GM12878 (cell line): ENCODE measurements around the gene BORCS5. TPM values are rescaled to one million over a fixed set of nuclear protein-coding genes. Genes with fewer than 3 reads are reported as not detected.
A peak's percentile ranks its signal among the peaks of the same experiment; 100 is the strongest.

ENCODE experiments used
- BRCA1 ChIP-seq: IDR thresholded peaks from 2 replicates; pipeline ENCODE4 v1.6.1; 2011; ENCODE audit warnings: low read depth, low read length, improper control_type of control experiment
- CEBPB ChIP-seq, 2 experiments: fragments of 150-350 bp in 1 of 2; IDR thresholded peaks; 2 replicates each; pipeline ENCODE4 v1.6.1; 2012 to 2014; ENCODE audit warnings: low read depth in 2 of 2, low read length in 2 of 2, borderline replicate concordance in 1 of 2, inconsistent platforms in 1 of 2
- CHD2 ChIP-seq: IDR thresholded peaks from 2 replicates; pipeline ENCODE4 v1.6.1; 2011; ENCODE audit warnings: low read depth, low read length, improper control_type of control experiment, borderline replicate concordance
- CREB1 ChIP-seq: IDR thresholded peaks from 2 replicates; pipeline ENCODE4 v1.6.1; 2012; ENCODE audit warnings: low read depth, mild to moderate bottlenecking, inconsistent platforms
- EGR1 ChIP-seq, 2 experiments: IDR thresholded peaks; 1 replicate in 1 of 2; 2 replicates in 1 of 2; pipeline ENCODE4 v1.6.1; 2011 to 2012; ENCODE audit warnings: low read depth in 2 of 2, low read length in 2 of 2, borderline replicate concordance in 1 of 2, mild to moderate bottlenecking in 1 of 2, moderate library complexity in 1 of 2
- ELK1 ChIP-seq: IDR thresholded peaks from 2 replicates; pipeline ENCODE4 v1.6.1; 2012; ENCODE audit warnings: low read depth, low read length, improper control_type of control experiment
- GABPA ChIP-seq: IDR thresholded peaks from 2 replicates; pipeline ENCODE4 v1.6.1; 2014; ENCODE audit warnings: antibody characterized with exemption, low read depth, mild to moderate bottlenecking, inconsistent platforms
- HDAC2 ChIP-seq: fragments of 200-600 bp; sonication (generic); IDR thresholded peaks from 2 replicates; pipeline ENCODE4 v1.6.1; 2017
- KLF5 ChIP-seq: fragments of 450-650 bp; IDR thresholded peaks from 2 replicates; pipeline ENCODE4 v1.6.1; 2014; ENCODE audit warnings: mild to moderate bottlenecking; ENCODE audit not compliant: partially characterized antibody
- MEF2B ChIP-seq: fragments of 450-650 bp; IDR thresholded peaks from 2 replicates; pipeline ENCODE4 v1.6.1; 2018; ENCODE audit warnings: mild to moderate bottlenecking, moderate library complexity; ENCODE audit not compliant: partially characterized antibody, poor library complexity, severe bottlenecking
- MTA3 ChIP-seq: IDR thresholded peaks from 2 replicates; pipeline ENCODE4 v1.6.1; 2012; ENCODE audit warnings: low read length, inconsistent platforms, borderline replicate concordance
- MYC ChIP-seq: IDR thresholded peaks from 2 replicates; pipeline ENCODE4 v1.6.1; 2011; ENCODE audit warnings: mild to moderate bottlenecking, low read length, moderate library complexity, inconsistent platforms; ENCODE audit not compliant: insufficient read depth, insufficient replicate concordance, insufficient read length, severe bottlenecking
- NR2F1 ChIP-seq: fragments of 450-650 bp; conservative IDR thresholded peaks from 2 replicates; pipeline ENCODE4 v1.6.1; 2017; ENCODE audit warnings: mild to moderate bottlenecking
- PAX5 ChIP-seq: IDR thresholded peaks from 2 replicates; pipeline ENCODE4 v1.6.1; 2011; ENCODE audit warnings: low read depth, low read length, borderline replicate concordance
- SMAD1 ChIP-seq: fragments of 450-650 bp; IDR thresholded peaks from 2 replicates; pipeline ENCODE4 v1.6.1; 2018; ENCODE audit warnings: mild to moderate bottlenecking, low read depth; ENCODE audit not compliant: partially characterized antibody
- TAF1 ChIP-seq: IDR thresholded peaks from 2 replicates; pipeline ENCODE4 v1.6.1; 2011; ENCODE audit warnings: mild to moderate bottlenecking, low read depth, low read length, borderline replicate concordance
- TCF7 ChIP-seq: IDR thresholded peaks from 2 replicates; pipeline ENCODE4 v1.6.1; 2014; ENCODE audit warnings: antibody characterized with exemption, borderline replicate concordance
- ZBTB11 ChIP-seq: fragments of 450-650 bp; formaldehyde crosslinking; IDR thresholded peaks from 2 replicates; pipeline ENCODE4 v1.5.0; 2022; ENCODE audit warnings: mild to moderate bottlenecking, missing genetic modification characterization
- ZNF274 ChIP-seq: IDR thresholded peaks from one replicate; pipeline ENCODE4 v1.8.0; 2011; ENCODE audit not compliant: insufficient read length, insufficient read depth
- ZNF592 ChIP-seq: fragments of 450-650 bp; IDR thresholded peaks from 2 replicates; pipeline ENCODE4 v1.6.1; 2017; ENCODE audit warnings: mild to moderate bottlenecking, moderate library complexity
- polyA plus RNA-seq, 11 experiments: library from polyadenylated mRNA; depleted of rRNA in 4 of 11; unstranded in 6 of 11; stranded (reverse) in 5 of 11; fragments of >200 nt; fragmentation: Nextera tagmentation in 4 of 11; fragmentation: Illumina TruSeq in 1 of 11; extraction: Ambion mirVana in 4 of 11; extraction: Trizol in 1 of 11; gene quantifications; 1 replicate in 1 of 11; 2 replicates in 10 of 11; pipeline versions ENCODE4 v1.2.1 to v1.2.3, GENCODE V29; 2011 to 2016; ENCODE audit warnings: inconsistent platforms in 2 of 11, missing spikeins in 2 of 11, low read depth in 1 of 11
- total RNA-seq, 4 experiments: library from RNA; depleted of rRNA in 3 of 4; stranded (reverse); fragments of >200 nt in 3 of 4; fragmentation: Illumina TruSeq in 1 of 4; extraction: Trizol in 1 of 4; gene quantifications; 2 replicates each; pipeline versions ENCODE4 v1.2.1 to v1.2.3, GENCODE V29; 2013 to 2021

Gene BORCS5
- total and polyA plus RNA-seq, 10 of the 15 experiments (the other 5 are each of a cell fraction or from before 2014, with no cell fraction given), result 1.4 to 39.7 (median 16.1) TPM

DNA sequence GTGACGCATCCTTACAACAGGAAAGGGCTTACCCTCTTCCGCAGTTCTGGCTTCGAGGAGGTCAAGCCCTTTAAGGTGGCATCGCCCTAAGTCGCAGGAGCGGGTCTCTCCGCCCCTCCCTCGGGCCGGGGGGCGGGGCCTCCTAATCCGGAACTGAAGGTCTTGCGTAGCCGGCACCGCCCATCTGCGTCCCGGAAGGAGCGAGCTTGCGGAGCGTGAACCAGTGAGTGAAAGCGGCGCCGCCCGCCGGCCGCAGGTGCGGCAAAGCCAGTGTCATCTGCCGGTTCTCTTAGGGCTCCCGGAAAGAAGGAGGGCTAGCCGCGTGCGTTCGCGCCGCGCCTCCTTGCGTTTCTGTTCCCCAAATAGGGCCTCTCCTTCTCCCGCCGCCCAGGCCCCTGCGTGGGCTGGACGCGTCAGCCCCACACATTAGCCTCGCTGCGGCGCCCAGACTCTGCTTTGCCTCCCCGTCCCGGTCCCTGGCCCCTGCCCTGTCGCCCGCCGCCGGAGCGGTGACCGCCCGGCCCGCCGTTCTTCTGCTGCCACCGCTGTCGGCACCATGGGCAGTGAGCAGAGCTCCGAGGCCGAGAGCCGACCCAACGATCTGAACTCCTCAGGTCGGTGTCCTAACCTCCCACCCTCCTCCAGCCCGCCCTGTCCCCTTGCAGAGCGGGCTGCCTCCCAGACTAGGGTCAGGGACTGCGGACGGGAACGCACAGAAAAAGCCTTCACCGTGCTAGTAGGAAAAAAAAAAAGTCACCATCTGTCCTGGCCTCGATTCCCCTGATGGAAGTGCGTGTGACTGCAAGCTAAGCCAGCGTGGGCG lies at the start of gene BORCS5 (continued):
- TF ChIP-seq ZBTB11 (CRISPR knock-in tag) (no peak), BRCA1 (no peak; the same call in 1 of the 2 replicates), GABPA (peak; percentile 63), MEF2B (no peak), CEBPB (IDR thresholded peaks at IDR 0.05; ENCODE audit: borderline replicate concordance in 1 of 2, low read depth in 2 of 2, low read length in 2 of 2) (no peak), MTA3 (peak; percentile 52; the same call in 1 of the 2 replicates), NR2F1 (peak; percentile 96), ZNF592 (no peak), ELK1 (0 out of 2 replicates have a peak, but pooled peaks have one; percentile 45), TAF1 (peak; percentile 88), EGR1 (IDR thresholded peaks at IDR 0.05; ENCODE audit: borderline replicate concordance in 1 of 2, low read depth in 2 of 2, low read length in 2 of 2) (peak in 1 of 2 experiments; percentile 82; a peak in 2 of 3 replicates), CHD2 (peak; percentile 9; the same call in 1 of the 2 replicates), MYC (peak; percentile 60), TCF7 (no peak), SMAD1 (peak; percentile 41), PAX5 (peak; percentile 56; the same call in 1 of the 2 replicates), CREB1 (peak; percentile 73; the same call in 1 of the 2 replicates), HDAC2 (no peak), KLF5 (peak; percentile 62), ZNF274 (no peak)
